NCI-H345 treated with DMSO at 0.1 percent for 48 hours (cell line): ENCODE results near the gene RSRC1.
"Not testable (repeated sequence)": the region's sequence is repeated elsewhere in the genome, so short reads cannot be mapped to it uniquely, and the experiment has no call there.

ENCODE experiments used
- DNase-seq: peaks from one replicate; lab custom pipeline; 2025; ENCODE audit not compliant: unreplicated experiment; lab: John Stamatoyannopoulos, UW

RSRC1 gene

GRCh38 chr3:158220575-158220974 is 110.7 kb downstream of the RSRC1 start:
- DNase-seq: no peak

- no peak for DNase-seq
Measured at GRCh38 chr3:158221426-158221825, 111.5 kb downstream of the RSRC1 start.

- no peak for DNase-seq
Measured at GRCh38 chr3:158226429-158226828, 116.5 kb downstream of the RSRC1 start.

GRCh38 chr3:158228942-158229341 is 119.1 kb downstream of the RSRC1 start:
- not testable (repeated sequence) for DNase-seq

GRCh38 chr3:158233791-158234190 is 123.9 kb downstream of the RSRC1 start:
- DNase-seq: no peak

GRCh38 chr3:158244274-158244673 is 134.4 kb downstream of the RSRC1 start:
- no peak for DNase-seq

GRCh38 chr3:158247288-158247687 is 137.4 kb downstream of the RSRC1 start:
- DNase-seq: no peak

- DNase-seq: no peak
Measured at GRCh38 chr3:158248261-158248660, 138.4 kb downstream of the RSRC1 start.

GRCh38 chr3:158249183-158249582 is 139.3 kb downstream of the RSRC1 start:
- DNase-seq: no peak

- DNase-seq: no peak
Measured at GRCh38 chr3:158258619-158259018, 148.7 kb downstream of the RSRC1 start.

GRCh38 chr3:158260392-158260791 is 150.5 kb downstream of the RSRC1 start:
- DNase-seq: no peak

GRCh38 chr3:158261371-158261991 is 151.6 kb downstream of the RSRC1 start:
- no peak for DNase-seq

GRCh38 chr3:158264894-158265293 is 155.0 kb downstream of the RSRC1 start:
- DNase-seq: no peak

GRCh38 chr3:158267015-158267414 is 157.1 kb downstream of the RSRC1 start:
- DNase-seq: no peak

GRCh38 chr3:158269942-158270341 is 160.1 kb downstream of the RSRC1 start:
- no peak for DNase-seq

GRCh38 chr3:158272081-158272480 is 162.2 kb downstream of the RSRC1 start:
- DNase-seq: no peak

- DNase-seq: no peak
Measured at GRCh38 chr3:158273656-158274055, 163.8 kb downstream of the RSRC1 start.

GRCh38 chr3:158278187-158278586 is 168.3 kb downstream of the RSRC1 start:
- DNase-seq: no peak

- no peak for DNase-seq
Measured at GRCh38 chr3:158279609-158280008, 169.7 kb downstream of the RSRC1 start.

- DNase-seq: no peak
Measured at GRCh38 chr3:158295771-158296170, 185.9 kb downstream of the RSRC1 start.

- DNase-seq: no peak
Measured at GRCh38 chr3:158297940-158298339, 188.1 kb downstream of the RSRC1 start.

- no peak for DNase-seq
Measured at GRCh38 chr3:158308236-158308928, 198.5 kb downstream of the RSRC1 start.
